Stimulated activated CD4-positive, alpha-beta T cell treated with anti-CD3 and anti-CD28 coated beads, Interleukin-12 subunit alpha, Interleukin-12 subunit beta, amount 100 ng/mL, for 24 hours (primary cell): ENCODE data around the gene LINS1.

Source experiments
- DNase-seq, 2 experiments: peaks; one replicate each; pipeline ENCODE4 v3.0.0-alpha.2; 2020; ENCODE audit warnings: low read depth in 2 of 2

The LINS1 gene

GRCh38 chr15:100558771-100559254 is 43.2 kb downstream of the LINS1 start:
- DNase-seq, result no peak

- DNase-seq, result no peak
These were observed 48.5 kb downstream of the LINS1 start for GRCh38 chr15:100553468-100553867.

DNA sequence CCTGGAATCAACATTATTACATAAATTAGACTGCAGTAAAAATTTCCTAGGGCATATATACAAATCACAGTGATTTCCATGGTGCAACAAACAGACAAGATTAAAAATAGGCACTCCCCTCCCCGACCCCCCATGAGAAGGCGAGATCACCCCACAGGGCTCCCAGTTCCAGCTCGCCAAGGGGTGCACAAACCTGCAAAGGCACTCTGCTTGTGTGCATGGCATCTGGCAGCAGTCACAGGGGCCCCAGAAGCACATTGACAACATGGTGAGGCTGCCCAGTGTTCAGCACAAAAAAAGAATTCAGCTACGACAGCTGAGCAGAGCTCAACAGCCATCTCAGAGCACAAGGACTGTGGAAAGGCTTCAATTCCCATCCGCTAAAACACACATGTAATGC is 54.0 kb downstream of the LINS1 start:
- DNase-seq, result no peak

- no peak for DNase-seq
These were observed 57.0 kb downstream of the LINS1 start for GRCh38 chr15:100544946-100545345.

DNA sequence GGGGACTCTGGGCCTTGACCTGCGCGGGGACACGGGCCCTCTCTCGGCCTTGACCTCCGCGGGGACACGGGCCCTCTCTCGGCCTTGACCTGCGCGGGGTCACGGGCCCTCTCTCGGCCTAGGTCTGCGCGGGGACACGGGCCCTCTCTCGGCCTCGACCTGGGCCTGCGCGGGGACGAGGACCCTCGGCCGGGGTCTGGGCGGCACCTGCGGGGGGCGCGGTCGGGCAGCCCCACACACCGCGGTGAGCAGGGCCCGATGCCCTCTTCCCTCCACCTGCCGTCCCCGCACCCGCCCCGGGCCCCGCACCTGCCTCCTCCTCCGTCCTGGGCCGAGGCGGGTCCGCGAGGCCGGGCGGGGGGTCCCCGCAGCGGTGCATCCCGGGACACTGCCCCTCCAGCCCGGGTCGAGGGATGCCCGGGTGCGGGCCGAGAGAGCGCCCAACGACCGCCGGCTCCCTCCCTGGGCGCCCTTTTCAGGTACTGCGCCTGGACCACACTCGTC is 57.6 kb downstream of the LINS1 start:
- no peak for DNase-seq

GRCh38 chr15:100542290-100542689 is 59.7 kb downstream of the LINS1 start:
- DNase-seq, result no peak

- no peak for DNase-seq
These were observed 64.7 kb downstream of the LINS1 start for GRCh38 chr15:100537331-100537730.

- no peak for DNase-seq
These were observed 65.3 kb downstream of the LINS1 start for GRCh38 chr15:100536733-100537132.

GRCh38 chr15:100533886-100534285 is 68.1 kb downstream of the LINS1 start:
- no peak for DNase-seq

GRCh38 chr15:100531823-100532327 is 70.1 kb downstream of the LINS1 start:
- no peak for DNase-seq

DNA sequence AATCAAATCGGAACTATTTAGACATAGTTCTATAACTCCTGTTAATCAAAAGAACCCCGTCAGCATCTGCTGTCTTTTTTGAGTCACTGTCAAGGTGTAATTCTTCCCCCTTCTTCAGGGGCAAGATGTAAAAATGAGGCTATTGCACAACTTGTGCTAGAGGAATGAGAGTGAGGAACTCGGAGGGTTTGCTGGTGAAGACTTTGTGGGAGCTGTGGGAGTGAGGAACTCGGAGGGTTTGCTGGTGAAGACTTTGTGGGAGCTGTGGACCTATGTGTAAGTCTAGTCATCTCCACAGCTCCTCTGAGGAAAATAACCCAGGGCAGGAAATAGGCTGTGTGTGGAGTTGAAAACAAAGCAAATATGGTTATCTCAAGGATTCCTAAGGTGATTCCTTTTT is 70.8 kb downstream of the LINS1 start:
- no peak for DNase-seq

GRCh38 chr15:100529556-100529955 is 72.4 kb downstream of the LINS1 start:
- DNase-seq, result no peak

DNA sequence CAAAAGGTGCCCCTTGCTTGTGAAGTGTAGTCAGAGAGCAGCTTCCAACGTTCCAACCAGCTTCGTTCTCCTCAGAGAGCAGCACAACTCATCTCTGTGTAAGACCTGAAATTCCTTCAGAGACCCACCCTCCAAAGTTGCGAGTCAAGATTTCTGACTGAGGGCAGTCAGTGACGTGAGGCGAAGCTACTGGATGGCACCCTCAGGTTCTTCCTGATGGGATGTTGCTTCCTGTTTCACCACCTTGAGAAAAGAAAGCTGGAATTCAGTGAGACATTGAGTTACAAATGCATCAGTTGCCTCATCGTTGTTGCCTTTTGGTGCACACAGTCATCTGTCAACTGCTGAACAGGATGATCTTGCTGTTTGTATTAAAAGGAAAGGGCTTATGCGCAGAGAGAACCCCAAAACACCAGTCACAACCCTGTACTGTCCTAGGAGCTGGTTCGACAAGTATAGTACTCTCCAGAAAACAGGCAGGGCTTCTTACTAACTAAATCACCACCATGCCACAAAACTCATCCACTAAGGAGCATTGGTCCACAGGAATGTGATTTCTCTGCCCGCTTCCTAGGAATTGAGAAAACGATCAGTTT is 73.1 kb downstream of the LINS1 start, which contains the start of gene CERS3:
Gene CERS3 (minus strand): TSS at position 118 of the 596 bp plus-strand sequence. CDS start 27,101 bp downstream, outside the sequence.
- no peak for DNase-seq

- no peak for DNase-seq
These were observed 75.9 kb downstream of the LINS1 start for GRCh38 chr15:100526027-100526481.

GRCh38 chr15:100525436-100525835 is 76.5 kb downstream of the LINS1 start:
- no peak for DNase-seq

DNA sequence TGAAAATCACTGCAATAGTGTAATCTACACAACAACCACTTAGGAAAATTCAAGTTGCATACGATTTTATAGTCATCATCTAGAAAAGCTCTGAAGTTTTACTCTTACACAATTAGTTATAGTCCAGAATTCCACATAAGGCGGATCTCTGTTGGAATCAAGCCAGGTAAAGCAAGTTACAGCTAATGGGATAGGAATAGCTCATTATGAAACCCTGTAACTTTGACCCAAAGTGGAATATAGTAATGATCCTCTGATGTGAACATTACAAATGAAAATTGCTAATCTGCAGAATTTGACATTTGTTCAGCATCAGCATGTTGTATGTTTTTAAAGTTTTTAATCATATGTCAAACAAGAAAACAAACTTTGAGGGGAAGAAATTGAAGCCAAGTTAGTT is 77.7 kb downstream of the LINS1 start:
- no peak for DNase-seq

GRCh38 chr15:100521907-100522306 is 80.1 kb downstream of the LINS1 start:
- DNase-seq, result no peak

DNA sequence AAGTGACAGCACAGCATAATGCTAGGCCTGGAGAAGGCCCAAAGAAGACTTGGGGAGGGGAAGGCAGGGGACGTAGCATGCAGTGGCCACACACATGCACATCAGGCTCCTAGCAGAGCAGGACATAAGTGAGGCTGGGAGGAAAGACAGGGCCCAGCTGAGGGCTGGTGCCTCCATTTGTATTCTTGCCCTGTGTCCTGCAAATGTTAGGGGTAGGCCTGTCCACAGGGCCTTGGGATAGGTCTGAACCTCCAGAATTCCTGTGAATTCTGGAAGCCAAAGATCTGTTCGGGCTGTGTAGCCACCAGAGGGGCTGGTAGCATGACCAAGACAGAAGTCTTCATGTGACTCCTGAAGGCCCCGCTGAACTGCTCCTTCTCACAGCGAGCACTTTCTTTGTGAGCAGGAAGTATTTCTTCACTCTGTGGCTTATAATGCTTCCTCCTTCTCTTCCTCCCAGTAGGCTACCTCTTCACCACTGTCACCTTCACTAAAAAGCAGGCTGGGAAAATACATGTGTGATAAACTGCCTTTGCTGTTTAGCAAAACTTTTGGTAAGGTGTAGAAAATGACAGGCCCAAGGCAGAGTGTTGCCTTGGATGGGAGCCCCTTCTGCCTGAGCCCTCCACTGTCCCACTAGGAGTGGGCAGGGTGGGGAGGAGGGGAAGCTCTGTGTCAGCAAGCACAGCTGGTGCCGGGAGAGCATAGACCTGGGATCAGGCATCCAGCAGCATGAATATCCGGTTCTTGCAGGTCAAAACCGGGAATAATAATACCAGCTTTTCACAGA is 81.7 kb downstream of the LINS1 start:
- no peak for DNase-seq

DNA sequence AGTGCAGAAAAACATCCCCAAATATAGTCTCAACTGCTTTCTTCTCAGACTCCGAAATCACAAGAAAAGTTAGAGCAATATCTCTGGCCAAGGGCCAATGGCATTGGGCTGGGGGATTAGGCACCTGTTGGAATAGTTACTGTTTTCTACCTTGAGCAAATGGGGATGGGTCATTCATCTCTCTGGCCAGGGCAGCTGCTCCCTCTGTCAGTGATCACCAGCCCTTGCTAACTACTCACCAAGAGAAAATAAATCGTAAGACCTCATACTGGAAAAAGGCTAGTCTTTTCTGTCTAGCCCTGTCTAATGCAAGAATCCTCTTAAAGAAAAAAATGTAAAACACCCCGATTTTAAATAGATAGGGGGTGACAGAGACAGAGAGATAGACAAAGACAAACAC is 84.1 kb downstream of the LINS1 start:
- DNase-seq, result no peak
